ENCODE measurements around the gene LVRN.
A peak's percentile ranks its signal among the peaks of the same experiment; 100 is the strongest.

The LVRN gene

DNA sequence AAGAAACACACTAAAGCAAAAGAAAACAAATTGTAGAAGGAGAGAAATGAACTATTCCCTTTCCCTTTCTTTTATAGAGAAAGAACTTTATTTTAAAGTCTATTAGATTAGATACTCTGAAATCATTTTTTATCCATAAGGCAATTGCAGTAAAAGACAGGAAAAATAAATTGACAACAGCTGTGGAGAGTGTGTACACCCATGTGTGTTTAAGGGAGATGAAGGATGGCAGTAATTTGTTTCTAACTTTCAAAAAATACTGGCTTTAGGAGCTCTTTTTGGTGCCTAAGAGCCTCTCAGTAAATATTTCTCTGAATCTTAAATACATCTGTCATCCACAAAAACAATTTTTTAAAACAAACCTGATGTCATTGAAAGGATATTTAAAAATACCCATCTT, 51.7 kb downstream of the LVRN start:
- DNase-seq (ENCODE audit: low read depth in 2 of 2) = no peak

DNA sequence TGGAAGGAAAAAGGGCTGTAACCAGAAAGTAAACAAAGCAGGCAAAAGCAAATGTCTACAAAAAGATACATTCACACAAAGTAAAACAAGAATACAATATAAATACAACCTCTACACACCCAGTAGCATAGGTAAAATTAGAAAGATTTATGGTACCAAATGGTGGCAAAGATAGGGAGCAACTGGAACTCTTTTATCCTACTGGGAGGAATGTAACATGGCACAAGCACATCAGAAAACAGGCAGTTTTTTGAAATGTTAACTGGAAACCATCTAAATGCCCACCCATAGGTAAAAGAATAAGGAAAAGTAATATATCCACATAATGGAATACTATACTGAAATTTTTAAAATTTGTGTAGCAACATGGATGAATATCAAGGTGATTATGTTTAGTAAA, 61.3 kb downstream of the LVRN start:
- DNase-seq (ENCODE audit: low read depth in 2 of 2) = no peak

DNA sequence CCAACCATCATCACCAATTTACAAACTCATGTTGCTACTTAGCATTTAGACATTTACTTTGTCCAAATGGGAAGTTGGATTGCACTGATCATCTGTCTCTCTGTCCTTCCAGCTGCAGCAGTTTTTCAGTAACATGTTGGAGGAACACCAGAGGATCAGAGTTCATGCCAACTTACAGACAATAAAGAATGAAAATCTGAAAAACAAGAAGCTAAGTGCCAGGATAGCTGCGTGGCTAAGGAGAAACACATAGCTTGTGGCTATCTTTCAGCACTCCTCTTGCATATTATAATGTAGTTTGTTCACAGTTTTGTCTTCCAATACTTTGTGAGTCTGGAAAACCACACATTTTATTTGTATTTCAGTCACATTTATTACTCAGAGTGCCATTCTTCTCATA, 63.6 kb downstream of the LVRN start:
- DNase-seq (ENCODE audit: low read depth in 2 of 2) = no peak

DNA sequence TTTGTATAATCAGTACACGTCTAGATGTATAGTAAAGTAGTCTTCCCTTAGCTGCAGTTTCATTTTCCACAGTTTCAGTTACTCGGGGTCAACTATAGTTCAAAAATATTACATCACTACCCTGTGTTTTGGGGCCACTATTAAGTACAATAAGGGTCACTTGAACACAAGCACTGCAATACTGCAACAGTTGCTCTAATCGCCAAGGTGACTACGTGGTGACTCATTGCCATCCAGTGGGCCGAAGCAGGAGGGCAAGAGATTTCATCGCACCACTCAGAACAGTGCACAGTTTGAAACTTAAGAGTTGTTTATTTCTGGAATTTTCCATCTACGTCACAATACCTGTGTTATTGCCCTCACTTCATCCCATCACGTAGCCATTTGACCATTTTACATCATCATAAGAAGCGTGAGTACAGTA, 69.8 kb downstream of the LVRN start, which contains the start of gene ARL14EPL:
TSS of gene ARL14EPL (plus strand) at position 379 of the 424 bp plus-strand sequence. CDS start 18,994 bp downstream, outside the sequence.
- peak; percentile 16 to 20 for DNase-seq (ENCODE audit: low read depth in 2 of 2)

DNA sequence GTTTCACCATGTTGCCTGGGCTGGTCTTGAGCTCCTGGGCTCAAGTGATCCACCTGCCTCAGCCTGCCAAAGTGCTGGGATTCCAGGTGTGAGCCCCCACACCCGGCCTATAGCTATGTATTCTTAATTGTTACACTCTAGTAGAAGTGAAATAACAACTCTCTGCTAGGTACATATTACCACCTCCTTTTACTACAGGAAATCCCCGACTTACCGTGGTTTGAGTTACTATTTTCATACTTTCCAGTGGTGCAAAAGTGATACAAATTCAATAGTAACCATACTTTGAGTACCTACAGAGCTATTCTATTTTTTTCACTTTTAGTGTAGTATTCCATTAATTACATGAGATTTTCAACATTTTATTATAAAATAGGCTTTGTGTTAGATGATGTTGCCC, 70.7 kb downstream of the LVRN start:
- DNase-seq (ENCODE audit: low read depth in 2 of 2) = no peak

DNA sequence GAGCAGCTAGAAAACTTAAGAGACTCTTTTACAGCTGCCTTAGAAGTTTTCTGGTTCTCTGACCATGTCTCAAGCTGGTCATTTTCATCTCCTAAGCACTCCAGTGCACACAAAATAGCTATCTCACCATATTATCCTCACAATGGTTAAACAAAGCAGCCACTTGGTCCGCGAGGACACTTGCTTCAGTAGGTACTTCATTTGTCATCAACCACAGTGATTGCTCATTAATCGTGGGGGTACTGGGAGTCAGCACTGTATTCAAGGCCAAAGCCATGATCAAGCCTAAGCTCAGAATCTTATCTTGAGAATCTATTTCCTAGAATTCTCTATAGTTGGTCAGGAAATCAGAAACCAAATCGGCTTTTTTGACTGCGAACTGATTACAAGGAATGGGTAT, 72.8 kb downstream of the LVRN start:
- DNase-seq (ENCODE audit: low read depth in 2 of 2) = no peak

DNA sequence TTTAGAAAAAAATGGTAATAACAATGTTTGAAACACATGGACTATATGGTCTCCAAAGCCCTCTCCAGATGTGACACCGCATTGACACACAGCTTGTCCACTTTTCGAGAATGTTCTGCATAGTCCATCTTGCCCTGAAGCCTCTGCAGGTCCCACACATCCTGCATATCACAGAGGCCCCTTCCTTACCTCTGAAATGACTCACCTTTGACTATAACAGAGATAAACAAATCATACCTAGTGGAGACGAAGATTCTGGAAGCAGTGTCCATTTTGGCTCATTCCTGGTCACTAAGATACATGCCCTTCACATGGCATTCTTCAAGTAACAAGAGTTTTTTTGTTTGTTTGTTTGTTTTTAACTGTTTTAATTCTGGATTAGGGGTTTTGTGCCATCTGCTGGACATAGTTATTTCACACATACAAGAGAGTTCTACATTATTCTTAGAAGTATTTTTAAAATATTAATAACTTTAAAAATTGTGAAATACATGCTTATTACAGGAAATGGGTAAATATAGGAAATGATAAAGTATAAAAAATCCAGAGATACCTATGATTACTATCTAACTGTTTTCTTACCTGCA, 75.1 kb downstream of the LVRN start:
- no peak for DNase-seq (ENCODE audit: low read depth in 2 of 2)

DNA sequence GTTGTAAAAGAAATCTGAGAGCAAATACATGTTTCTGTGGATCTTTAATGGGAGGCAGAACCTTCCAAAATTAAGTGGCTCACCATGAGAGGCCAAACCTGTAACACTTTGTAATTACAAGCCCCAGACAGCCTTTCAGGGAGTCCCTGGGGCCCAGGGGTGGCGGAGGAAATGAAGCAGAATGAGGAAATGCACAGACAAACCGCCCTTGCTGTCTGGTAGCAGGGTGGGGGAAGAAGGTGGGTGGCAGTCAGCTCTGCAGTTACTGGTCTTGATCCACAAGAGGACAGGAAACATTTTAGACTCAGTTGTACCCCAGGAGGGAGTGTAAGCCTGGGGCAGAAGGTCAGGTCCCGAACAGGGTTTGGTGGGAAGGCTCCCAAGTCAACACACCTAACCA, 76.5 kb downstream of the LVRN start:
- DNase-seq (ENCODE audit: low read depth in 2 of 2) = no peak

DNA sequence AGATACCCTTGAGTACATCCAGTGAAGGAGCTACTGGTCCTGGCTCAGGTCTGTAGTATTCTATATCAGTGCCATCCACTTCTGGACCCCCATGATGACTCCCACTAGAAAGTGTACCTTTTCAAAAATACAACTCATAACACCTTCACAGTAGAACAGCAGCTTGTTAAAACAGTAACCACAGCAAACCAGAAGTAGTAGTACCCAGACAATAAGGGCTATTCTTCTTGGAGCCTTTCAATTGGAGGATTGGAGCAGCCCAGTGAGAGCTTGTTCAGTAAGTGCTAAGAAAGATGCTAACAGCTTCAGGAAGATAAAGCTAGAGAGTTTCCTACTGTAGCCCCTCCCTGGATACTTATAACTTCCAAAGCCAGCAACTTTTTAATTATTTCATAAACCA, 80.1 kb downstream of the LVRN start:
- DNase-seq (ENCODE audit: low read depth in 2 of 2) = no peak

DNA sequence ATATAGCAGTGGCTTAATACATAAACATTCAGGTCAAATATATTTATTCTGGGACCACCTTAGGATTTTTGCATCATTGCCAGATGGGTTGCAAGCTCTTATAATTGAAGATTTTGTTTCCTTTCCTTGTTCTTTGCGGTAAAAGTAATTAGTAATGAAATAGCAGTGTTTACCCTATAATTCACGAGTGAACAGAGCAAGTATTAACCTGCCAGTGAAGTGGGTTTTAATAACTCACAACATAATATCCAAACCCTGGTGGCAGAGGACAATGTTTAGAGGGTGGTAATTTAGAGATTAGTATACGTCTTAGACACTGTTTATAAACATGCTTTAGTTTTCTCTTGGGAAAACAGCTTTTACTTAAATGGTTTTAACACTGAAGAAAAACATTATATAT, 81.8 kb downstream of the LVRN start:
- DNase-seq (ENCODE audit: low read depth in 2 of 2) = no peak

DNA sequence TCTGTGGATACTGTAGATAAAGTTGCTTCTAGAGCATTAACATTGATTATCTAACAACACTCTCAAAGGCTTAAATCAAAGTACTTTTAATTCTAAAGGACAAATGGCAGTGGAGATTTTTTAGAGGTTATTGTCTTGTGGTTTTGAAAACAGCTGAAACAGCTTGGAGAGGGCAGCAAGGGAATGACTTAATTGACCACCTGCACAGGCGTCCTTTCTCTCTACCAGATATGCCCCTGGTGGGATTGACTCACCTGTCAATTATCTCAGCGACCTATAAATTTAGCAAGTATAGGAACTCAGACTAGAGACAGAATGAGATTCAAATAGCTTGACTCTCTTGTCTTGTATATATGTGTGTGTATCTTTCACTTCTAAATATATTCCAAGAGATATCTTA, 83.5 kb downstream of the LVRN start:
- no peak for DNase-seq (ENCODE audit: low read depth in 2 of 2)

DNA sequence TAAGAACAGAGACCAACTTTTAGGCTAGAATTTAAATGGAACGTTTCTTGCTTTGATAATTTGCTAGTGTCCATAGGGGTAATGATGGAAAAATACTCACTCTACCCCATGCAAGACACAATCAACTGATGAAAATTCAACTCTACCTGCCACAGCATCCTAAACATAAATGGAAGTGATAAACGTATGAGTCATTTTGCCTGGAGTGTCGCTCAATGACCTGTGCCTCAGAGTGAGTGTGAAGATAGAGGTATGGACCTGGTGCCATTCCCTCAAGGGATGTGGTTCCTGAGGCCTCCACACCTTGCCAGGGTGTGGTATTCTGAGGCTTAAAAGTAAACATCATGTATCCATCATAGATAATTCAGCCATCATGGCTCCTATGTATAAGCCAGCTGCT, 84.0 kb downstream of the LVRN start:
- DNase-seq (ENCODE audit: low read depth in 2 of 2) = no peak

DNA sequence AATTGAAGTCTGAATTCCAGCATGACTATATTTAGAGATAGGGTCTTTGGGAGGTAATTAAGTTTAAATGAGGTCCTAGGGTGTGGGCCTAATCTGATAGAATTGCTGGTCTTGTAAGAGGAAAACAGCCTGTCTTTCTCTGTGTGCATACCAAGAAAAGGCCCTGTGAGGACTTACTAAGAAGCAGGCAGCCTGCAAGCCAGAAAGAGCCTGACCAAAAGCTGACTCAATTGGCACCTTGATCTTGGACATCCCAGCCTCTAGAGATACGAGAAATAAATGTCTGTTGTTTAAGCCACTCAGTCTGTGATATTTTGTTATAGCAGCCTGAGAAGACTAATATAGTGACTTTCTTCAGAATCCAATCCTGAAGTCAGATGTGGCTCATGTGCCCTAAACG, 84.5 kb downstream of the LVRN start:
- DNase-seq (ENCODE audit: low read depth in 2 of 2) = no peak

DNA sequence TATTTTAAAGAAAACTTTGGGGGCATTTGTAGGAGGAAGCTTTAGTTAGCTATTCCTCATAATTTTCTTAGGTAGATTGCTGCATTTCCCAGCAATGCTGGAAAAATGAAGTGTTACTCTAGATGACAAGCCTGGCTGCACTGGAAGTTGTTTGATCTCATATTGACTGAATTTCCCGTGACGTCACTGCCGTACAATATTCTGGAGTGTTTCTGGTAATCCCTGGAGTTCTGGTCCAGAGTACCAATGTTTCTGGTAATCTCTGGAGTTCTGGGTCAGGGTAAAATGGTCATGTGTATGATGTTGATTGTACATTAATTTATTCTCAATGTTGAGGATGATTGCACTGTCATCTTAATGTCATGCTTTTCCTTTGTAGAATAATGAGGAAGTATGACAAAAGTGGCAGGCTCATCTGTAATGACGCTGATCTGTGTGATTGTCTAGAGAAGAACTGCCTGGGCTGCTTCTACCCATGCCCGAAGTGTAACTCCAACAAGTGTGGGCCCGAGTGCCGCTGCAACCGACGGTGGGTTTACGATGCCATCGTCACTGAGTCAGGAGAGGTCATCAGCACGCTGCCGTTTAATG, 96.2 kb downstream of the LVRN start:
- no peak for DNase-seq (ENCODE audit: low read depth in 2 of 2)

DNA sequence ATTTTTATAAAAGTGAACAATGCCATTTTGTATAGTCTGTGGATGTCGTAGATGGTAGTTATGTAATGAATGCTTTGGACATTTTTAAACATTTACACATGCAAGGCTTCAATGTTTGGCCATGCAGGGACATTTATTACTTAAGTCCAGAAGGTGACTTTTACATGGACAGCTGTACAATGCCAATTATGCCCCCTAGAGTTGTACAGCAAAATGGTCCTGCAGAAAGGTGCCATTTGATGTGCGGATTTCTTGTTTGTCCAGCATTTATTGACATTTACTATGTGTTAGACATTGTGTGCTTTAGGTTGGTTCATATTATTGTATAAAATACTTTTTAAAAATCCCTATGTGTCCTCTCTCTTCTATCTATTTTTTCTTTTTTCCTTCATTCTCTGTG, 100.1 kb downstream of the LVRN start:
- no peak for DNase-seq (ENCODE audit: low read depth in 2 of 2)

DNA sequence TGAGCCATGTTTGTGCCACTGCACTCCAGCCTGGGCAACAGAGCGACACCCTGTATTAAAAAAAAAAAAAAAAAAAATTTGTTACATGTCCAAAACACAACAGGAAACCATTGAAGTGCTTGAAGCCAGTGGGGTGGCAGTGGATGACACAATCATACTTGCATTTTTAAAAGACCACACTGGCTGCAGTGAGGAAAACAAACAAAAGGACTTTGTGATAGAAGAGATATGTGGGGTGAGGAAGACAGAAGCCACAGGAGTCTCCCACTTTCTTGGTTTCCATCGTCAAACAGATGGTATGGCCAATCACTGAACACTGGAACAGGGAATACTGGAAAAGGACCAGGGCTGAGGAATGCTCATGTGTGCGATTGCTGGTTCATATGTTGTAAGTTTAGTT, 101.7 kb downstream of the LVRN start:
- DNase-seq (ENCODE audit: low read depth in 2 of 2) = no peak

DNA sequence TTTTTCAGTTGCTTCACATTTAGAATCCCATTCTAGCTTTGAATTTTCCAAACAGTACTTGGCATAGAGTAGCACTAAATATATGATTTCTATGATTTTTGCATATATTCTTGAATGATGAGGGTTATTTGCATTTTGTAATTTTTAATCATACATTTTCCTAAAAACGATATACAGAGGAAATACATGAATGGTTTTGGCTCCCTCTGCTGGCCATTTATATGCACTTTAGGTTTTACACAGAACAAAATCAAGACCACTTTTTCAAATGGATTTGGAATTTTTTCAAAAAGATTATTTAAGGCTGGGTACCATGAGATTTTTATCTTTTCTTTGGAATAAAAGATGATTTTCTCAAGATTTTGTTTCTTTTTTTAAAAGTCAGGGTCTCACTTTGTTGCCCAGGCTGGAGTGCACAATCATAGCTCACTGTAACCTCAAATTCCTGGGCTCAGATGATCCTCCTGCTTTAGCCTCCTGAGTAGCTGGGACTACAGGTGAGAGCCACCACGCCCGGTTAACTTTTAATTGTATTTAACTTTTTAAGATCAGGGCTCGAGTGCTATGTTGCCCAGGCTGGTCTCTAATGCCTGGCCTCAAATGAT, 105.9 kb downstream of the LVRN start:
- peak; percentile 26 to 27 for DNase-seq (ENCODE audit: low read depth in 2 of 2)

DNA sequence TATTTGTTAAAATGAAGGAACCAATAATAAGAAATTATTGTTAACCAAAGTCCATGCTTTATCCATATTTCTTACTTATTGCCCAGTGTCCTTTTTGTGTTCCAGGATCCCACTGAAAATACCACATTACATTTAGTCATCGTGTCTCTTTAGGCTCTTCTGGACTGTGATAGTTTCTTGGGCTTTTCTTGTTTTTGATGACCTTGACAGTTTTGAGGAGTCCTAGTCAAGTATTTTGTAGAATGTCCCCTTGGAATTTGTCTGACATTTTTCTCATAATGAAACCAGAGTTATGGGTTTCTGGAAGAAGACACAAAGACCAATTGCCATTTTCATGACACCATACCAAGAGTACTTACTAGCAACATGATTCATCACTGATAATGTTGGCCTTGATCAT, 108.9 kb downstream of the LVRN start:
- DNase-seq (ENCODE audit: low read depth in 2 of 2) = no peak

DNA sequence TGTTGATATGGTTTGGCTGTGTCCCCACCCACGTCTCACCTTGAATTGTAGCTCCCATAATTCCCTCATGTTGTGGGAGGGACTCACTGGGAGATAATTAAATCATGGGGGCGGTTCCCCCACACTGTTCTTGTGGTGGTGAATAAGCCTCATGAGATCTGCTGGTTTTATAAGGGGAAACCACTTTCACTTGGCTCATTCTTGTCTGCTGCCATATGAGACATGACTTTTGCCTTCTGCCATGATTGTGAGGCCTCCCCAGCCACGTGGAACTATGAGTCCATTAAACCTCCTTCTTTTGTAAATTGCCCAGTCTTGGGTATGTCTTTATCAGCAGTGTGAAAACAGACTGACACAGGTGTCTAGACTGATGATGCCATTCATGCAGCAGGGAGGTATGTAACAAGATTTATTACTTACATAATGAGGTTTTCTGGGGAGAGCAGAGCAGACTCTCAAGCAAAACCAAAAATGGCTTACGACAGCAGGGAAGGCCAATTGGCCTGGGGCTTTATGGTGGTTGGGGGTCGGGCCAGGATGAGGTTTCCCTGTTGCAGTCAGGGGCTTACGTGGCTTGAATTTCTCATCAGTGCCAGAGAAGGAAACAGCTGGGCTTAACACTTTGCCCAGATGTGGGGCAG, 113.0 kb downstream of the LVRN start:
- no peak for DNase-seq (ENCODE audit: low read depth in 2 of 2)

DNA sequence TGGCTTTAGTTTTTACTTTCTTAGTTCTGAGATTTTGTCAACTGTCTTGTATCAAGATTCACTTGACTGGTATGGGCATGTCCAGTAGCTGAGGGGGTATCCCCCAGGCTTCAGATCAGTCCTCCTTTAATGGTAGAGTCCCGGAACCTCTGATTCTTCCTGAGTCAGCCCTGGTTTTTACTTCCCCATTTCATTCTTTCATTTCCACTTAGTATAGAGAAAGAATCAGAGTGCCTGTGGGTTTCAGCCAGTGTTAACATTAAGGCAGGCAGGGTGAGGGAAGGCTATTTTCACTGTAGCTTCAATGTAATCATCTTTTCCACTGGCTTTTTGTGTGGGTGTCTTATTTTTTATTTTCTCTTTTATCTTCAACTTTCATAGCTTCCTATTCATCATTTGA, 114.2 kb downstream of the LVRN start:
- no peak for DNase-seq (ENCODE audit: low read depth in 2 of 2)
